ENCODE measurements around the gene GUK1.

The GUK1 gene

DNA sequence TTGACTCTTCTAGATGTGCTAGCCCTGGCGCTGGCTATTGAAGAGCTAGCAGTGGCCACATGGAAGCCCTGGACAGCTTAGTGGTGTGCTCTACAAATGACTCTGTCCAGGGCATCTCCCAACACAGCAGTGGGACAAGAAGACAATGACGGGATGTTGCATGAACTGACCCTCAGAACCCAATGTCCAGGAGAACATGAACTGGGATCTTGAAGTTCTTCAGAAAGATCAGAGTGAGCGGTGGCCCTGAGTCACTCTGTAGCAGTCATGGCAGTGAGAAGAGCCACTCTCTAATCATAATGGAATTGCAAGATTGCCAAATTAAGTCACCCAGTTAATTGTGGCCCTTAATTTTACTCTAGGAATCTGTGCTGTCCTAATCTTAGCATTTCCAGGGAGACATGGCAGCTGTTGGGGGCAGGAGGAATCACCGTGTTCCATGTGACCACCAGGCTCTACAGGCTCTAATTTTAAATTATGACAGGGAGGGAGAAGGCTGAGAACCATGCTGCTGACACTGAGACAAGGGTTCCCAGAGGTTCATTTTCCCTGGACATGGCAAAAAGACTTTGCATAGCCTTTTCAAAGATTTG lies 57.6 kb downstream of the GUK1 start:
- no peaks in the 10 kb centered on the region for H3K27me3 ChIP-seq

More for the DNA sequence above, 57.6 kb downstream of the GUK1 start:
- H3K9me3 ChIP-seq (replicated peaks in 1 of 11), result peaks cover 23 to 30% (median 27%) of the 10 kb centered on the region in 11 experiments
- H3K4me1 ChIP-seq, result peaks cover 0 to 7% (median 0%) of the 10 kb centered on the region in 10 experiments; a peak in 2 of 20 replicates
- H3K4me2 ChIP-seq, result no peak overlapping the region
- TF ChIP-seq Cebpa-rat (IDR thresholded peaks at IDR 0.05), result no peak
- H3K9ac ChIP-seq, result no peak overlapping the region
- no peak overlapping the region for H3K4me3 ChIP-seq
- H3K27ac ChIP-seq, result no peak overlapping the region
- peaks cover 0 to 1% (median 0%) of the 10 kb centered on the region in 11 experiments; a peak in 1 of 22 replicates for H4K20me1 ChIP-seq
- H3K36me3 ChIP-seq, result peaks cover 0 to 21% (median 8%) of the 10 kb centered on the region in 11 experiments; a peak in 10 of 22 replicates
